B cell (primary cell): ENCODE data around the gene KCNJ5. TPM values are rescaled to one million over a fixed set of nuclear protein-coding genes. Genes with fewer than 3 reads are reported as not detected.

Source experiments
- ATAC-seq: fragments of 200-7000 bp; cut with Tn5 transposase; one replicate; pipeline ENCODE4 v1.10.0; 2021; ENCODE audit warnings: low read depth, mild to moderate bottlenecking, moderate number of reproducible peaks, moderate library complexity
- CTCF ChIA-PET: fragments of 350-600 bp; sonication (Branson Sonifier 250); formaldehyde crosslinking; loops from one replicate; lab custom pipeline; 2021; ENCODE audit warnings: antibody characterized with exemption, inconsistent platforms; lab: Charles Lee
- POLR2A ChIA-PET: fragments of 350-600 bp; sonication (Branson Sonifier 250); formaldehyde crosslinking; loops from one replicate; lab custom pipeline; 2021; ENCODE audit warnings: antibody characterized with exemption; lab: Charles Lee
- DNase-seq: peaks from one replicate; pipeline ENCODE4 v3.0.0; 2013
- H2AFZ ChIP-seq: 2 replicates; pipeline ENCODE4 v1.6.1; 2012; ENCODE audit warnings: mild to moderate bottlenecking, low read depth, low read length; ENCODE audit not compliant: insufficient read depth, poor library complexity, severe bottlenecking
- H3K27ac ChIP-seq, 2 donors: 1 replicate in 1 of 2; 2 replicates in 1 of 2; pipeline ENCODE4 v1.5.1; 2012 to 2013; ENCODE audit warnings: low read length in 2 of 2, mild to moderate bottlenecking in 2 of 2, moderate library complexity in 1 of 2
- H3K27me3 ChIP-seq, 4 experiments: fragments of 200-600 bp in 1 of 4; sonication (generic) in 1 of 4; replicated peaks in 1 of 4; 1 replicate in 2 of 4; 2 replicates in 2 of 4; pipeline versions ENCODE4 v1.6.1 to v1.7.0; 2013 to 2016; ENCODE audit warnings: low read length in 3 of 4, mild to moderate bottlenecking in 2 of 4, mixed read lengths in 1 of 4, moderate library complexity in 1 of 4; ENCODE audit not compliant: insufficient read depth in 4 of 4, control insufficient read depth in 3 of 4; ENCODE audit errors: control extremely low read depth in 1 of 4
- H3K36me3 ChIP-seq, 2 experiments: replicated peaks in 1 of 2; 1 replicate in 1 of 2; 2 replicates in 1 of 2; pipeline versions ENCODE4 v1.6.1 to v1.7.1; 2013; ENCODE audit warnings: low read length in 1 of 2; ENCODE audit not compliant: insufficient read depth in 2 of 2, control insufficient read depth in 1 of 2; ENCODE audit errors: control extremely low read depth in 1 of 2, extremely low read depth in 1 of 2
- H3K4me1 ChIP-seq, 2 donors: fragments of 200-600 bp in 1 of 2; sonication (generic) in 1 of 2; 1 replicate in 1 of 2; 2 replicates in 1 of 2; pipeline versions ENCODE4 v1.5.1 to v1.6.1; 2013 to 2017; ENCODE audit warnings: low read length in 2 of 2; ENCODE audit not compliant: control insufficient read depth in 2 of 2, insufficient read depth in 2 of 2
- H3K4me2 ChIP-seq: replicated peaks from 2 replicates; pipeline ENCODE3; 2012; ENCODE audit warnings: mild to moderate bottlenecking, low read depth, low read length; ENCODE audit not compliant: poor library complexity, severe bottlenecking
- H3K4me3 ChIP-seq, 5 experiments: fragments of 200-600 bp in 1 of 5; sonication (generic) in 1 of 5; 1 replicate in 3 of 5; 2 replicates in 2 of 5; pipeline versions ENCODE4 v1.5.1 to v1.7.0; 2011 to 2016; ENCODE audit warnings: low read length in 4 of 5, mild to moderate bottlenecking in 4 of 5, low read depth in 2 of 5, control low read depth in 1 of 5, moderate library complexity in 1 of 5; ENCODE audit not compliant: insufficient read depth in 1 of 5; ENCODE audit errors: control extremely low read depth in 1 of 5, extremely low read depth in 1 of 5
- H3K79me2 ChIP-seq: fragments of 200-600 bp; sonication (generic); one replicate; pipeline ENCODE4 v1.6.0; 2016; ENCODE audit warnings: low read length; ENCODE audit not compliant: control insufficient read depth, insufficient read depth
- H3K9ac ChIP-seq: fragments of 200-600 bp; sonication (generic); 2 replicates; pipeline ENCODE4 v1.6.1; 2017; ENCODE audit warnings: mild to moderate bottlenecking, low read length, moderate library complexity
- H3K9me3 ChIP-seq, 3 donors: one replicate each; pipeline versions ENCODE4 v1.6.1 to v1.7.1; 2013; ENCODE audit warnings: low read length in 2 of 3; ENCODE audit not compliant: control insufficient read depth in 2 of 3, insufficient read depth in 1 of 3; ENCODE audit errors: control extremely low read depth in 1 of 3
- H4K20me1 ChIP-seq: 2 replicates; pipeline ENCODE4 v1.6.0; 2012; ENCODE audit warnings: mild to moderate bottlenecking, low read length; ENCODE audit not compliant: insufficient read depth, control insufficient read depth, poor library complexity, severe bottlenecking
- H3K27ac Mint-ChIP-seq: one replicate; pipeline ENCODE4 v1.8.0; 2021; ENCODE audit warnings: mixed read lengths
- H3K27me3 Mint-ChIP-seq: one replicate; pipeline ENCODE4 v1.8.0; 2021; ENCODE audit warnings: mixed read lengths
- H3K4me1 Mint-ChIP-seq: one replicate; pipeline ENCODE4 v1.8.0; 2021; ENCODE audit warnings: mixed read lengths
- H3K4me3 Mint-ChIP-seq: one replicate; pipeline ENCODE4 v1.8.0; 2021; ENCODE audit warnings: mixed read lengths
- H3K9me3 Mint-ChIP-seq: one replicate; pipeline ENCODE4 v1.8.0; 2022; ENCODE audit warnings: mixed read lengths; ENCODE audit not compliant: insufficient read depth
- CTCF ChIP-seq: fragments of 200-600 bp; IDR thresholded peaks from one replicate; pipeline ENCODE4 v1.8.0; 2022; ENCODE audit warnings: antibody characterized with exemption, mild to moderate bottlenecking
- EZH2 ChIP-seq: IDR thresholded peaks from 2 replicates; pipeline ENCODE4 v1.6.1; 2012; ENCODE audit warnings: borderline replicate concordance, low read depth, mild to moderate bottlenecking, moderate library complexity, low read length; ENCODE audit not compliant: insufficient read depth, poor library complexity, severe bottlenecking
- WGBS: methylation state at CpG from one replicate; pipeline ENCODE4 v1.1.5; 2013; ENCODE audit warnings: missing lambda C conversion rate; ENCODE audit not compliant: insufficient coverage; 5-methylcytosine and 5-hydroxymethylcytosine counted together
- intact Hi-C: fragments of 100-400 bp; cut with micrococcal nuclease; formaldehyde crosslinking; loops from one replicate; pipeline ENCODE4 v1.10.0; 2022
- polyA plus RNA-seq: library from polyadenylated mRNA; depleted of rRNA; stranded (reverse); fragments of >200 nt; gene quantifications from 2 replicates; pipeline ENCODE4 v1.2.3, GENCODE V29; 2012
- total RNA-seq, 2 donors: library from RNA; stranded (reverse); fragments of 120-200 nt in 1 of 2; gene quantifications; 1 replicate in 1 of 2; 2 replicates in 1 of 2; pipeline versions ENCODE4 v1.2.3 to v1.2.4, GENCODE V29; 2013 to 2022

Gene KCNJ5
- total and polyA plus RNA-seq, 2 donors (not counting 1 experiment from before 2014, with no cell fraction given), result 0.01 TPM; not detected in 1

- H3K27me3 ChIP-seq, result peaks cover 0 to 3% (median under 1%) of the 10 kb centered on the region in 4 experiments
- WGBS, result no CpG with 5 or more reads among the region's 2 CpGs
- H2AFZ ChIP-seq, result no peak overlapping the region
- no peak for DNase-seq
- H3K36me3 ChIP-seq, result no peaks in the 10 kb centered on the region
- no peak overlapping the region for H3K9ac ChIP-seq
- Mint-ChIP-seq H3K4me3 (no peak overlapping the region), H3K9me3 (no peaks in the 10 kb centered on the region), H3K27me3 (peaks cover 13% of the 10 kb centered on the region), H3K27ac (no peak overlapping the region), H3K4me1 (peaks cover 12% of the 10 kb centered on the region)
- H3K4me2 ChIP-seq, result no peak overlapping the region
- ATAC-seq, result no peak
- no peaks in the 10 kb centered on the region for H4K20me1 ChIP-seq
- H3K9me3 ChIP-seq, result no peaks in the 10 kb centered on the region
- POLR2A ChIA-PET, result no interaction called here
- TF ChIP-seq EZH2 (no peak), CTCF (no peak)
- H3K27ac ChIP-seq, result no peak overlapping the region
- CTCF ChIA-PET, result interaction anchor here (3.1 kb wide), 1 partner anchor 77 kb away, joined by 12 read pairs; no protein-coding TSS in a partner anchor
- no peaks in the 10 kb centered on the region for H3K79me2 ChIP-seq
- no peak overlapping the region for H3K4me3 ChIP-seq
- intact Hi-C loops, result no loop called here
- peaks cover 6 to 7% of the 10 kb centered on the region in 2 donors for H3K4me1 ChIP-seq
These were observed 70.5 kb downstream of the KCNJ5 start for GRCh38 chr11:128961645-128962044.

GRCh38 chr11:128962896-128963295, 71.7 kb downstream of the KCNJ5 start:
- TF ChIP-seq CTCF (no peak), EZH2 (no peak)
- Mint-ChIP-seq H3K4me3 (no peak overlapping the region), H3K9me3 (no peaks in the 10 kb centered on the region), H3K27ac (no peak overlapping the region), H3K4me1 (peaks cover 12% of the 10 kb centered on the region), H3K27me3 (peaks cover 10% of the 10 kb centered on the region)
- Histone ChIP-seq H3K27me3 (peaks cover 0 to 3% (median 0%) of the 10 kb centered on the region in 4 experiments), H3K4me3 (no peak overlapping the region), H3K4me2 (no peak overlapping the region), H3K9me3 (no peaks in the 10 kb centered on the region), H3K27ac (no peak overlapping the region), H3K79me2 (no peaks in the 10 kb centered on the region), H4K20me1 (no peaks in the 10 kb centered on the region), H3K36me3 (no peaks in the 10 kb centered on the region), H3K9ac (no peak overlapping the region), H3K4me1 (peaks cover 6 to 7% of the 10 kb centered on the region in 2 donors), H2AFZ (no peak overlapping the region)
- ATAC-seq (no peak), DNase-seq (no peak)
- POLR2A ChIA-PET, result no interaction called here
- CTCF ChIA-PET, result interaction anchor here (3.1 kb wide), 1 partner anchor 79 kb away, joined by 12 read pairs; no protein-coding TSS in a partner anchor
- intact Hi-C loops, result no loop called here
- 100% methylated on average over 3 of the region's 5 CpGs for WGBS
